Activated CD8-positive, alpha-beta T cell treated with anti-CD3 and anti-CD28 coated beads, Interleukin-2, amount 10 ng/mL, durations not matched to agents 7 days and 5 days (primary cell): ENCODE measurements around the gene TRPM7. TPM values are rescaled to one million over a fixed set of nuclear protein-coding genes. Genes with fewer than 3 reads are reported as not detected.

ENCODE experiments used
- ATAC-seq: fragments of 150-1000 bp; cut with Tn5 transposase; one replicate; pipeline ENCODE4 v1.10.0; 2021; ENCODE audit warnings: moderate library complexity
- CTCF ChIA-PET: fragments of 350-600 bp; sonication (Branson Sonifier 250); formaldehyde crosslinking; loops from one replicate; lab custom pipeline; 2021; ENCODE audit warnings: antibody characterized with exemption; lab: Charles Lee
- POLR2A ChIA-PET: fragments of 350-600 bp; sonication (Branson Sonifier 250); formaldehyde crosslinking; loops from one replicate; lab custom pipeline; 2021; ENCODE audit warnings: antibody characterized with exemption; lab: Charles Lee
- DNase-seq: peaks from one replicate; pipeline ENCODE4 v3.0.0-alpha.2; 2020
- H3K27ac Mint-ChIP-seq: one replicate; pipeline ENCODE4 v1.8.0; 2021; ENCODE audit warnings: mild to moderate bottlenecking, mixed read lengths
- H3K27me3 Mint-ChIP-seq: one replicate; pipeline ENCODE4 v1.8.0; 2021; ENCODE audit warnings: low read depth, mixed read lengths
- H3K36me3 Mint-ChIP-seq: one replicate; pipeline ENCODE4 v1.8.0; 2021; ENCODE audit warnings: low read depth, mixed read lengths
- H3K4me1 Mint-ChIP-seq: one replicate; pipeline ENCODE4 v1.8.0; 2021; ENCODE audit warnings: low read depth, mixed read lengths
- H3K4me3 Mint-ChIP-seq: one replicate; pipeline ENCODE4 v1.8.0; 2021; ENCODE audit warnings: mild to moderate bottlenecking, mixed read lengths
- H3K9me3 Mint-ChIP-seq: one replicate; pipeline ENCODE4 v1.8.0; 2022; ENCODE audit warnings: mixed read lengths; ENCODE audit not compliant: insufficient read depth
- total RNA-seq, 2 experiments: library from RNA; stranded (reverse); gene quantifications; one replicate each; pipeline ENCODE4 v1.2.3, GENCODE V29; 2021

The TRPM7 gene
- total RNA-seq, 2 experiments from 2014 or later: 38.0 to 40.2 TPM

GRCh38 chr15:50687302-50687902 lies 805 bp upstream of the TRPM7 start:
- no peaks in the 10 kb centered on the region for H3K27me3 Mint-ChIP-seq
- no peaks in the 10 kb centered on the region for H3K9me3 Mint-ChIP-seq
- peak overlapping the region; percentile 94 for H3K27ac Mint-ChIP-seq

DNA sequence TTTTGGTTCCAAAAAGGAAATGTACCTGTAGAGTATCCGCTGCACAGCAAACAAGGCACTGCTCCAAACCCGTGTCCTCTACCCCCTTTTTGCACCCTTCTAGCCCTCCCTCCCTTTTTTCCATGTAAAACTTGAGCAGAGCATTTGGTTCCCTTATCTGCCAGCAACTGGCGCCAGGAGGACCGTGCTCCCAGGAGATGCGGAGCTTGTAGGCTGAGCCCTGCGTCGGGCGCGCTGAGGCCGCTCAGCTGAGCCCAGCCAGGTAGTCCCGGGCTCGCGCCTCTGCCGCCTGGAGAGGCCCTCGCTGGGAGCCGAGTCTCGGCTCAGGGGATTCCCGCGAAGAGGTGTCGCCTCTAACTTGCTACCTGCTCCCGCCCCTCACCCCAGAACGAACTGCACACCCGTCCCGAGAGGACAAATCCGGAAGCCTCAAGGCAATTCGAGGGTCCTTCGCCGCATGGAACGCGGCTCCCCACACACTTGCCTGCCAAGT lies 575 bp downstream of the TRPM7 start:
- Mint-ChIP-seq H3K9me3 (no peaks in the 10 kb centered on the region), H3K4me1 (peaks cover 50% of the 10 kb centered on the region), H3K27ac (peak overlapping the region; percentile 98), H3K27me3 (no peaks in the 10 kb centered on the region), H3K4me3 (peak overlapping the region; percentile 98), H3K36me3 (peaks cover 36% of the 10 kb centered on the region)
- CTCF ChIA-PET: interaction anchor here (1.5 kb wide), 1 partner anchor 11 kb away, joined by 4 read pairs; no protein-coding TSS in a partner anchor
- POLR2A ChIA-PET: interaction anchor here (0.8 to 1.9 kb wide), 7 partner anchors 11 to 331 kb away, joined by 3 to 11 read pairs (median 4); partner anchors contain the start of genes GABPB1 and SPPL2A
- ATAC-seq: peak; percentile 62
- peak; percentile 62 for DNase-seq

More at GRCh38 chr15:50687302-50687902, 805 bp upstream of the TRPM7 start:
- Mint-ChIP-seq H3K36me3 (peaks cover 29% of the 10 kb centered on the region), H3K4me3 (peak overlapping the region; percentile 98), H3K4me1 (peaks cover 43% of the 10 kb centered on the region)
- ATAC-seq: no peak
- ChIA-PET CTCF (interaction anchor here (1.1 kb wide), 1 partner anchor 13 kb away, joined by 3 read pairs; no protein-coding TSS in a partner anchor), POLR2A (interaction anchor here (1.8 kb wide), 1 partner anchor 77 kb away, joined by 11 read pairs; the partner anchor contains the start of gene SPPL2A)
- DNase-seq: no peak

GRCh38 chr15:50685191-50685975 lies 1.2 kb downstream of the TRPM7 start:
- DNase-seq (peak; percentile 26), ATAC-seq (no peak)
- H3K27ac Mint-ChIP-seq: peak overlapping the region; percentile 98
- POLR2A ChIA-PET: interaction anchor here (1.1 to 1.9 kb wide), 4 partner anchors 79 to 330 kb away, joined by 3 to 11 read pairs (median 6); partner anchors contain the start of genes GABPB1 and SPPL2A
- H3K4me1 Mint-ChIP-seq: peaks cover 50% of the 10 kb centered on the region
- H3K4me3 Mint-ChIP-seq: peak overlapping the region; percentile 98
- no peaks in the 10 kb centered on the region for H3K27me3 Mint-ChIP-seq
- CTCF ChIA-PET: interaction anchor here (1.5 kb wide), 1 partner anchor 11 kb away, joined by 4 read pairs; no protein-coding TSS in a partner anchor
- H3K36me3 Mint-ChIP-seq: peaks cover 36% of the 10 kb centered on the region
- no peaks in the 10 kb centered on the region for H3K9me3 Mint-ChIP-seq

DNA sequence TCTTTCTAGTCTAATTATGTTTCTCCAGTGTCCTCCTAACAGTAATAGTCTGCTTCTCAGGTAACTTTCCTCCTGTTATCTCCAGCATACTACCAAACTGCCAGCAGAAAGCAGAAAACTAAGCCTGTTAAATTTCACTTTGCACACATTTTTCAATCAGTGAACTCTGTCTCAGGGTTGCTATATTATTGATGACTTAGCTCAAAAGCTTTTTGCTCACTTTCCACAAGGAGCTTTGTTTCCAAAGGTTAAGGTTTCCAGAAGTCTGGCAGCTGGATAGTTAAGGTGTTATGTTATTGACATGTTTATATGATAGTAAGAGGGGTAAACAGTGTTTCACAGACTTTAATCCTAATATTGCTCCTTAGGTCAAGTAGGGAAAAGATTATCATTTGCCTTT lies 5.1 kb downstream of the TRPM7 start:
- H3K36me3 Mint-ChIP-seq: peaks cover 40% of the 10 kb centered on the region
- DNase-seq: no peak
- H3K4me3 Mint-ChIP-seq: no peak overlapping the region
- H3K27ac Mint-ChIP-seq: no peak overlapping the region
- ChIA-PET CTCF (interaction anchor here (0.7 kb wide), 1 partner anchor 205 kb away, joined by 4 read pairs; no protein-coding TSS in a partner anchor), POLR2A (no interaction called here)
- H3K9me3 Mint-ChIP-seq: no peaks in the 10 kb centered on the region
- no peak for ATAC-seq
- no peaks in the 10 kb centered on the region for H3K27me3 Mint-ChIP-seq
- peaks cover 38% of the 10 kb centered on the region for H3K4me1 Mint-ChIP-seq

DNA sequence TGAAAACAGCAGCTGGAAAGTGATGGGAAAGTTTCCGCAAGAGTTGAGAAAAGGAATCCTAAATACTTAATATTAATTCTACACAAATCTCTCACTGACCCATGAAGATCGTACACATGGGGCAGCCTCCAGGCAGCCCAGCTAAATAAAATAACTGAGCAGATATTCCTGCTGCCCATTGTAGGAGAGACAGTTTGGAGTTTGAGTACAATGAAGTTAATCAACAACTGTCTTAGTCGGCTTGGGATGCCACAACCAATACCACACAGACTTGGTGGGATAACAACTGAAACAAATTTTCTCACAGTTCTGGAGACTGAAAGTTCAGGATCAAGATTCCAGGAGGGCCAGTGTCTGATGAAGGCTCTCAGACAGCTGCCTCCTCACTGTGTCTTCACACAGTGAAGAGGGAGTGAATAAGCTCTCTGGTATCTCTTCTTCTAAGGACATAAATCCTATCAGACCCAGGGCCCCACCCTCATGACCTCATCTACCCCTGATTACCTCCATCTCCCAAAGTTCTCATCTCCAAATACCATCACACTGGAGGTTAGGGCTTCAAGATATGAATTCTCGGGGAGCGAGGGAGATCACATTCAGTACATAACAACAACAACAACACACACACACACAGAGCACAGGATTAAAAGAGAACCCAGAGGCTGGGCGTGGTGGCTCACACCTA lies 9.7 kb downstream of the TRPM7 start:
- no peak overlapping the region for H3K4me3 Mint-ChIP-seq
- no peaks in the 10 kb centered on the region for H3K9me3 Mint-ChIP-seq

DNA sequence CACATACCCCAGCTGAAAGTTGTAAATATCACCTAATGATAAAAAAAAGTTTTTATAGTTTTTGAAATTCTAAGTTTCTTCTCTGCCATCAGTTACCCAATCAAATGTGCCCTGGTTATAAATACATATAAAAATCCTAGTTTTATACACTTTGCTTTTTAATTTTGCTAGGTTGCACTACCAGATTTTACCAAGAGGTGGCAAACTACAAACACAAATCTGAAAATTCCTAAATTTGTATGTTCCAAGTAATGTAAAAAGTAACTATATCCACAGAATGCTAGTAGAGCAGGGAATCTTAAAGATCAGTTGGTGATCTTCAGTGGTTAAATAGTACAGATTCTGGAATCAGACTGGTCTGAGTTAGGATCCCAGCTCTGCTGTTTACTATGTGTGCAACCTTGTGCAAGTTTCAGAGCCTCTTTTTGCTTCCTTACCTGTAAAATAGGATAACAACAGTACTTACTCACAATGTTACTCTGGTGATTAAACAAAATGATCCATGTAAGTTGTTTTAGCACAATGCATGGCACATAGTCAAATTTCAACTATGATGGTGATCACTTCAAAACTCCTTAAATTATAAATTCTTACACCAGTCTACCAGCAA lies 11.0 kb downstream of the TRPM7 start:
- ATAC-seq (no peak), DNase-seq (no peak)
- POLR2A ChIA-PET: interaction anchor here (0.9 kb wide), 1 partner anchor 11 kb away, joined by 4 read pairs; the partner anchor contains the start of gene TRPM7
- CTCF ChIA-PET: interaction anchor here (0.7 to 2.4 kb wide), 10 partner anchors 9 to 232 kb away, joined by 3 to 12 read pairs (median 5); a partner anchor contains a TSS
- Mint-ChIP-seq H3K27me3 (no peaks in the 10 kb centered on the region), H3K9me3 (no peaks in the 10 kb centered on the region), H3K4me1 (peaks cover 12% of the 10 kb centered on the region), H3K4me3 (no peak overlapping the region), H3K36me3 (peaks cover 12% of the 10 kb centered on the region), H3K27ac (no peak overlapping the region)

More for the DNA sequence above, 9.7 kb downstream of the TRPM7 start:
- CTCF ChIA-PET: interaction anchor here (1.5 to 2.3 kb wide), 4 partner anchors 10 to 200 kb away, joined by 3 to 8 read pairs (median 6); no protein-coding TSS in a partner anchor
- no peak for DNase-seq
- Mint-ChIP-seq H3K27me3 (no peaks in the 10 kb centered on the region), H3K36me3 (peaks cover 15% of the 10 kb centered on the region), H3K27ac (peak overlapping the region; percentile 22), H3K4me1 (peaks cover 16% of the 10 kb centered on the region)
- no peak for ATAC-seq
- POLR2A ChIA-PET: no interaction called here

DNA sequence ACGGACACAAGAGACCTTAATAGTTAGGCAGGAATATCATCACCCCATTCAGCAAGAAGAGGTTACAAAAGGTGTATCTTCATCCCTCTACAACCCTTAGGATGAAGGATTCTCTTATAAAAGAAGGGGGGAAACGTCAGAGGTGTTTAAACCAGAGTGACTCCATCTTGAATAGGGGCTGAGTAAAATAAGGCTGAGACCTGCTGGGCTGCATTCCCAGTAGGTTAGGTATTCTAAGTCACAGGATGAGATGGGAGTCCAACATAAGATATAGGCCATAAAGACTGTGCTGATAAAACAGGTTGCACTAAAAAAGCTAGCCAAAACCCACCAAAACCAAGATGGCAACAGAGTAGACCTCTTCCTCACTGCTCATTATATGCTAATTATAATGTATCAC lies 16.5 kb downstream of the TRPM7 start:
- H3K9me3 Mint-ChIP-seq: no peaks in the 10 kb centered on the region
- H3K27me3 Mint-ChIP-seq: no peaks in the 10 kb centered on the region
- peaks cover 7% of the 10 kb centered on the region for H3K4me1 Mint-ChIP-seq
- H3K4me3 Mint-ChIP-seq: no peak overlapping the region
- DNase-seq: no peak
- POLR2A ChIA-PET: no interaction called here
- H3K36me3 Mint-ChIP-seq: peaks cover 24% of the 10 kb centered on the region
- no peak for ATAC-seq
- no peak overlapping the region for H3K27ac Mint-ChIP-seq
- CTCF ChIA-PET: no interaction called here

DNA sequence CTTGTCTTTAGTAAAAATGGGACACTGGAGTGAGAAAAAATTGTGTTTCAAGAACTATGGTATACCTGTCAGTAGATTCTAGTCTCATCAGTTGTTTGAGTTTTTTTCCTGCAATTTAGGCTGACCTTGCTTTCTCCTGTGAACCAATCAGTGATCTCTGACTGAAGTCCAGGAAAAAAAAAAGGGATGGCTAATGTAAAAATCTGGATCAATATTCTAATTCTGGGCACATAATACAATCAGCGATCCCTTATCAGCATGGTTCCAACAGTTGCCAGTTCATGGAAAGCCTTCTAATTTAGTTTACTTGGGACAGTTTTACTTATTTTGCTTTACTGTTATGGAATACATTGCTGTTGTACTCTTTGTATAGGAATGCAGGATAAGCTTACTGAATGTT lies 17.0 kb downstream of the TRPM7 start:
- no peak for DNase-seq
- Mint-ChIP-seq H3K4me1 (peaks cover 7% of the 10 kb centered on the region), H3K36me3 (peaks cover 20% of the 10 kb centered on the region), H3K27ac (no peak overlapping the region), H3K9me3 (no peaks in the 10 kb centered on the region), H3K4me3 (no peak overlapping the region), H3K27me3 (no peaks in the 10 kb centered on the region)
- POLR2A ChIA-PET: no interaction called here
- ATAC-seq: no peak
- CTCF ChIA-PET: interaction anchor here (1.3 kb wide), 1 partner anchor 11 kb away, joined by 3 read pairs; no protein-coding TSS in a partner anchor

DNA sequence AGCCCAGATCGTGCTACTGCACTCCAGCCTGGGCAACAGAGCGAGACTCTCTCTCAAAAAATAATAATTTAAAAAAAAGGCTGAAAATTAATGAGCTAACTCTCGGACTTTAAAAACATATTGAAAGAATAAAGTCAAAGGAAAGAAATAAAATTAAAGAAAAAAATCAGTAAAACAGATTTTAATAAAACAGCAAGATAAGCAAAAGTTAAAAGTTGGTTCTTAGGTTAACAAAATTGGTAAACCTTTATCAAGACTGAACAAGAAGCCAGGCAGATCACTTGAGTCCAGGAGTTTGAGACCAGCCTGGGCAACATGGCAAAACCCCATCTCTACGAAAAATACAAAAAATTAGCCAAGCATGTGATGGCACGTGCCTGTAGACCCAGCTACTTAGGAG lies 20.7 kb downstream of the TRPM7 start:
- Mint-ChIP-seq H3K4me1 (peaks cover 4% of the 10 kb centered on the region), H3K9me3 (no peaks in the 10 kb centered on the region), H3K36me3 (peaks cover 35% of the 10 kb centered on the region), H3K27me3 (no peaks in the 10 kb centered on the region), H3K4me3 (no peak overlapping the region), H3K27ac (no peak overlapping the region)
- CTCF ChIA-PET: interaction anchor here (2.3 kb wide), 1 partner anchor 10 kb away, joined by 8 read pairs; no protein-coding TSS in a partner anchor
- ATAC-seq (no peak), DNase-seq (no peak)
- POLR2A ChIA-PET: interaction anchor here (0.7 kb wide), 1 partner anchor 87 kb away, joined by 4 read pairs; no protein-coding TSS in a partner anchor

- peaks cover 7% of the 10 kb centered on the region for H3K4me1 Mint-ChIP-seq
- POLR2A ChIA-PET: no interaction called here
- H3K27me3 Mint-ChIP-seq: no peaks in the 10 kb centered on the region
- ATAC-seq: no peak
- no peak overlapping the region for H3K27ac Mint-ChIP-seq
- no peak overlapping the region for H3K4me3 Mint-ChIP-seq
- no peaks in the 10 kb centered on the region for H3K9me3 Mint-ChIP-seq
- CTCF ChIA-PET: no interaction called here
- DNase-seq: no peak
- H3K36me3 Mint-ChIP-seq: peaks cover 68% of the 10 kb centered on the region
Measured at GRCh38 chr15:50655555-50655954, 31.0 kb downstream of the TRPM7 start.
